Spleen (tissue), 11 donors: ENCODE data around the gene TFAP2C. TPM values are rescaled to one million over a fixed set of nuclear protein-coding genes. Genes with fewer than 3 reads are reported as not detected.

Experiments used
- DNase-seq: peaks from one replicate; pipeline ENCODE4 v3.0.0-alpha.2; 2020
- H3K27ac ChIP-seq, 8 donors: fragments of 200-600 bp; sonication (generic) in 7 of 8; 1 replicate in 4 of 8; 2 replicates in 4 of 8; pipeline versions ENCODE4 v1.5.0 to v1.8.0; 2016 to 2021; ENCODE audit warnings: inconsistent platforms in 4 of 8, mild to moderate bottlenecking in 4 of 8, moderate library complexity in 1 of 8
- H3K27me3 ChIP-seq, 7 donors: fragments of 200-600 bp; sonication (generic) in 6 of 7; replicated peaks in 1 of 7; 1 replicate in 4 of 7; 2 replicates in 3 of 7; pipeline versions ENCODE4 v1.5.0 to v1.8.0; 2016 to 2021; ENCODE audit warnings: inconsistent platforms in 3 of 7, mild to moderate bottlenecking in 1 of 7
- H3K36me3 ChIP-seq, 6 donors: fragments of 200-600 bp; sonication (generic) in 5 of 6; 1 replicate in 4 of 6; 2 replicates in 2 of 6; pipeline versions ENCODE4 v1.5.0 to v1.8.0; 2016 to 2021; ENCODE audit warnings: inconsistent platforms in 2 of 6
- H3K4me1 ChIP-seq, 6 donors: fragments of 200-600 bp; sonication (generic) in 5 of 6; 1 replicate in 3 of 6; 2 replicates in 3 of 6; pipeline versions ENCODE4 v1.5.0 to v1.8.0; 2016 to 2021; ENCODE audit warnings: inconsistent platforms in 3 of 6
- H3K4me3 ChIP-seq, 8 donors: fragments of 200-600 bp; sonication (generic) in 7 of 8; 1 replicate in 4 of 8; 2 replicates in 4 of 8; pipeline versions ENCODE4 v1.5.0 to v1.8.0; 2016 to 2021; ENCODE audit warnings: inconsistent platforms in 4 of 8, mild to moderate bottlenecking in 4 of 8, moderate library complexity in 2 of 8
- H3K9me3 ChIP-seq, 8 donors: fragments of 200-600 bp; sonication (generic) in 7 of 8; 1 replicate in 4 of 8; 2 replicates in 4 of 8; pipeline versions ENCODE4 v1.5.0 to v1.8.0; 2016 to 2021; ENCODE audit warnings: inconsistent platforms in 4 of 8
- POLR2A ChIP-seq, 3 donors: fragments of 450-650 bp; IDR thresholded peaks; one replicate each; pipeline ENCODE4 v1.5.1; 2017; ENCODE audit warnings: antibody characterized with exemption in 3 of 3, mild to moderate bottlenecking in 1 of 3
- POLR2AphosphoS5 ChIP-seq, 3 donors: sonication (generic); formaldehyde crosslinking; IDR thresholded peaks; one replicate each; pipeline ENCODE4 v1.5.1; 2017; ENCODE audit warnings: antibody characterized with exemption in 3 of 3
- WGBS, 5 donors: extraction: QIAGEN DNeasy Blood & Tissue Kit in 3 of 5; methylation state at CpG; one replicate each; pipeline versions ENCODE4 v1.1.5 to v1.1.7; 2013 to 2018; 5-methylcytosine and 5-hydroxymethylcytosine counted together
- intact Hi-C: fragments of 100-400 bp; cut with DNase I; formaldehyde crosslinking; loops from one replicate; pipeline ENCODE4 v1.15.0; 2023; ENCODE audit warnings: low total_unique reads
- polyA plus RNA-seq, 3 donors: library from polyadenylated mRNA; stranded (reverse); fragments of 200-250 nt; gene quantifications; one replicate each; pipeline ENCODE4 v1.2.1, GENCODE V29; 2013
- total RNA-seq, 7 donors: library from RNA; depleted of rRNA in 3 of 7; stranded (reverse); fragments of >200 nt in 3 of 7; fragmentation: NEBNext Ultra II Directional in 4 of 7; extraction: Animal tissue kit (Norgen Biotek cat#: 25700) in 4 of 7; gene quantifications; one replicate each; pipeline versions ENCODE4 v1.1.0 to v1.2.1, GENCODE V29; 2016 to 2021
- TF ChIP-seq, protein P1 (sequence below), 11 experiments: fragments of 200-600 bp in 7 of 11; fragments of 450-650 bp in 4 of 11; sonication (generic) in 4 of 11; IDR thresholded peaks in 8 of 11; conservative IDR thresholded peaks in 3 of 11; 1 replicate in 7 of 11; 2 replicates in 4 of 11; pipeline versions ENCODE4 v1.4.0 to v1.8.0; 2016 to 2021; ENCODE audit warnings: antibody characterized with exemption in 11 of 11, inconsistent platforms in 4 of 11, mild to moderate bottlenecking in 1 of 11
- donor health status: healthy with polysubstance abuse.
- donor health status: DM: no; HTN: no; CAD: no; lungs with moderate emphysema.
- donor health status: DM: no; HTN: no; CAD: no.
- donor health status: Bipolar disorder and iron deficiency.
- donor health status: healthy.
- donor health status: DM: no; HTN: no; CAD: no.
- donor health status: DM: yes; HTN: yes; CAD: no.

Gene TFAP2C
- total and polyA plus RNA-seq, 10 donors = 0.03 to 0.16 (median 0.10) TPM; not detected in 7

DNA sequence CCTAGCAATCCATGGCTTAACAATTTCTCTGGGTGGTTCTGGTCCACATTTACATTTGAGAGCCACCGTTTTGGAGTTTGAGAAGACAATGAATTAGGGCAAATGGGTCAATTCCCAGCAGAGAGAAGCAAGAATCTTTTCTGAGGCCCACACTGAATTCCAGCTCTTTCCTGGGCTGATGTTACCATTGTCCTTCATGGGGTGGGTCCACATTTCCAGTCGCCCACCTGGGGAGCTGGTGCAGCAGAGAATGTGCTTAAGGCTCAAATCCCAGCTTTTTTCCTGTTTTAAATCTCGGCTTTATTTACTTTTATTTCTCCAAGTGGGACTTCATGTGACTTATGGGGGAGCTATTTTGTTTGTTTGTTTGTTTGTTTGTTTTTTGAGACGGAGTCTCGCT, 44.2 kb upstream of the TFAP2C start:
- Histone ChIP-seq H3K4me3 (no peak overlapping the region), H3K4me1 (no peaks in the 10 kb centered on the region), H3K27me3 (peaks cover 0 to 13% (median 0%) of the 10 kb centered on the region in 7 donors), H3K36me3 (no peaks in the 10 kb centered on the region), H3K9me3 (no peaks in the 10 kb centered on the region), H3K27ac (no peak overlapping the region)
- TF ChIP-seq, protein P1, sequence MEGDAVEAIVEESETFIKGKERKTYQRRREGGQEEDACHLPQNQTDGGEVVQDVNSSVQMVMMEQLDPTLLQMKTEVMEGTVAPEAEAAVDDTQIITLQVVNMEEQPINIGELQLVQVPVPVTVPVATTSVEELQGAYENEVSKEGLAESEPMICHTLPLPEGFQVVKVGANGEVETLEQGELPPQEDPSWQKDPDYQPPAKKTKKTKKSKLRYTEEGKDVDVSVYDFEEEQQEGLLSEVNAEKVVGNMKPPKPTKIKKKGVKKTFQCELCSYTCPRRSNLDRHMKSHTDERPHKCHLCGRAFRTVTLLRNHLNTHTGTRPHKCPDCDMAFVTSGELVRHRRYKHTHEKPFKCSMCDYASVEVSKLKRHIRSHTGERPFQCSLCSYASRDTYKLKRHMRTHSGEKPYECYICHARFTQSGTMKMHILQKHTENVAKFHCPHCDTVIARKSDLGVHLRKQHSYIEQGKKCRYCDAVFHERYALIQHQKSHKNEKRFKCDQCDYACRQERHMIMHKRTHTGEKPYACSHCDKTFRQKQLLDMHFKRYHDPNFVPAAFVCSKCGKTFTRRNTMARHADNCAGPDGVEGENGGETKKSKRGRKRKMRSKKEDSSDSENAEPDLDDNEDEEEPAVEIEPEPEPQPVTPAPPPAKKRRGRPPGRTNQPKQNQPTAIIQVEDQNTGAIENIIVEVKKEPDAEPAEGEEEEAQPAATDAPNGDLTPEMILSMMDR (IDR thresholded peaks at IDR 0.05 in 8 of 11, conservative IDR thresholded peaks at IDR 0.05 in 3 of 11) = no peak
- no peak for TF ChIP-seq POLR2A (IDR thresholded peaks at IDR 0.05)
- WGBS, 5 donors = 81 to 86% (median 83%) methylated on average over 5 of the region's 5 CpGs
- intact Hi-C loops = no loop called here
- DNase-seq = peak; percentile 12

DNA sequence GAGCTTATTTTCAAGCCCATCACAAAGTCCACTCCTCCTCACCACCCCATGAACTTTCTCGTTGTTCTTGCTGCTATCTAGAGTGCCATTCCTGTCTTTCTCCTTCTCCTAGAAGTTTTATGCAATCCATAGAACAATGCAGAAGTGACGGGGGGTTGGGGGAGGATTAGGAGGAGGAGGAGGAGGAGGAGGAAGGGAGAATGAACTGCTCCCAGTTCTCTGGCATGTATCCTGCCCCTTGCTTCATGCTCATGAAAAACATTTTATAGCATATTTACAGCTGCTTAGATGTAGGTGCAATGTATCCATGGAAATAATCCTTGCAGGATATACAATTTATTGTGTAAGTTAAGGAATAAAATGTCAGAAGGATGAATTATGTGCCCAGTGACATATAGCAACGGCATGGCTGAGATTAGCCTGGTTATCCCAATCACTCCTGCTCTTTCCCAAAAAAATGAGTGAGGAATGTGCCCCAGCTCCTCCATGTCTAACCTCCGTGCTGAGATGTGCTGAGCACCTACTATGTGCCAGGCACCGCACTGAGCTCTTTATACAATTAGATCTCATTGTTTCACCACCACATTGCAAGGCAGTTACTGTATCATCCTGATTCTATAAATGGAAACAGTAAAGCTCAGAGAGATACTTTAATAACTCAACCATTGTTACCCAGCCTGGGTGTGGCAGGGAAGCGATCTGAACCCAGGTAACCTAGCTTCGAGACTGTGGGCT, 41.6 kb upstream of the TFAP2C start:
- Histone ChIP-seq H3K4me1 (no peaks in the 10 kb centered on the region), H3K36me3 (no peaks in the 10 kb centered on the region), H3K27me3 (peaks cover 0 to 13% (median 0%) of the 10 kb centered on the region in 7 donors), H3K9me3 (no peaks in the 10 kb centered on the region), H3K4me3 (no peak overlapping the region), H3K27ac (no peak overlapping the region)
- TF ChIP-seq POLR2A (IDR thresholded peaks at IDR 0.05) (no peak), POLR2AphosphoS5 (IDR thresholded peaks at IDR 0.05) (no peak)
- TF ChIP-seq, protein P1 (IDR thresholded peaks at IDR 0.05 in 8 of 11, conservative IDR thresholded peaks at IDR 0.05 in 3 of 11) = no peak
- WGBS, 5 donors = 55 to 58% (median 55%) methylated on average over 7 of the region's 7 CpGs
- intact Hi-C loops = no loop called here
- DNase-seq = no peak

DNA sequence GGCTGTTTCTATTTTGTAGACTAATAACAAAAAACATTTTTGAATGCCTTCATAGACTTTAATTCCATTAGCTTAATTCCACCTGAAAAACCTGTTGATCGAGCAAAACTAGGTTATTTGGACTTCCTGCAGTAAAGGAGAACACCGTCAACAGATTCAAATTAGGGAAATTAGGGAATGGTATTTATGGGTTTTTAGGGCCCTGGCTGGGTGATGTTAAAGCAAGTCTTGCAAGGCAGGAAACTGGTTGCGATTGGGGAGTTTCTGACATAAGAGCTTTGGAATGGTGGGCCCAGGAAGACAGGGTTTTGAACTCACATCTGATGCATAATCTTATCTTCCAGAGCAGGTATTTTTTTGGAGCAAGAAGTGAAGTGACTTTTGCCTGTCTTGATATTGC, 40.1 kb upstream of the TFAP2C start:
- H3K27me3 ChIP-seq = peaks cover 0 to 5% (median 0%) of the 10 kb centered on the region in 7 donors
- 71 to 79% (median 73%) methylated on average over 3 of the region's 3 CpGs for WGBS, 5 donors
- no peak for DNase-seq
- H3K4me1 ChIP-seq = no peaks in the 10 kb centered on the region
- intact Hi-C loops = no loop called here
- H3K9me3 ChIP-seq = no peaks in the 10 kb centered on the region
- no peak overlapping the region for H3K27ac ChIP-seq
- no peak overlapping the region for H3K4me3 ChIP-seq
- H3K36me3 ChIP-seq = no peaks in the 10 kb centered on the region
- TF ChIP-seq, protein P1 (IDR thresholded peaks at IDR 0.05 in 8 of 11, conservative IDR thresholded peaks at IDR 0.05 in 3 of 11) = no peak
- TF ChIP-seq POLR2AphosphoS5 (IDR thresholded peaks at IDR 0.05) (no peak), POLR2A (IDR thresholded peaks at IDR 0.05) (no peak)

DNA sequence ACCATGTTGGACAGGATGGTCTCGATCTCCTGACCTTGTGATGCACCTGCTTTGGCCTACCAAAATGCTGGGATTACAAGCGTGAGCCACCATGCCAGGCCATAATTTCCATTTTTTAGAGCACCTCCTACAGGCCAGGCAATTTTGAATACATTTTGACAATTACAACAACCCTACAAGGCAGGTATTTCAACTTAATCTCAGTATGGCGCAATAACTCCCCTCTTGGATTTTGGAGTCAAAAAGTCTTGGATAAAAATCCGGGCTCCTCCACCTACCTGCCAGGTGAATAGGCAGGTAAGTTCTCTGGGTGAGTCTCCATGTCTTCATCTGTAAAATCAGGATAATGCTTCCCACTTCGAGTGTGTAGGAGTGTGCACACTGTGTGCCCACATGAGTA, 39.5 kb upstream of the TFAP2C start:
- H3K27ac ChIP-seq = no peak overlapping the region
- intact Hi-C loops = no loop called here
- H3K27me3 ChIP-seq = peaks cover 0 to 5% (median 0%) of the 10 kb centered on the region in 7 donors
- no peaks in the 10 kb centered on the region for H3K36me3 ChIP-seq
- H3K4me3 ChIP-seq = no peak overlapping the region
- no peak for DNase-seq
- TF ChIP-seq, protein P1 (IDR thresholded peaks at IDR 0.05 in 8 of 11, conservative IDR thresholded peaks at IDR 0.05 in 3 of 11) = no peak
- no peaks in the 10 kb centered on the region for H3K9me3 ChIP-seq
- no peaks in the 10 kb centered on the region for H3K4me1 ChIP-seq
- WGBS, 5 donors = 83 to 90% (median 86%) methylated on average over 5 of the region's 5 CpGs
